GM23338 (cell line): ENCODE results near the gene FBXO17. TPM values are rescaled to one million over a fixed set of nuclear protein-coding genes. Genes with fewer than 3 reads are reported as not detected.

Experiments
- ATAC-seq: fragments of 200-7000 bp; cut with Tn5 transposase; 3 replicates; pipeline ENCODE4 v1.9.1; 2020
- DNase-seq: peaks from one replicate; pipeline ENCODE4 v3.0.0-alpha.2; 2015; ENCODE audit warnings: low spot score
- H2AFZ ChIP-seq: fragments of 200-600 bp; sonication (generic); 2 replicates; pipeline ENCODE4 v1.8.0; 2016; ENCODE audit warnings: antibody characterized with exemption, mild to moderate bottlenecking, moderate library complexity
- H3F3A ChIP-seq: fragments of 200-600 bp; sonication (generic); replicated peaks from 2 replicates; pipeline ENCODE4 v1.8.0; 2017; ENCODE audit warnings: antibody characterized with exemption, mixed run types, low read depth
- H3K27ac ChIP-seq: fragments of 200-600 bp; sonication (generic); 2 replicates; pipeline ENCODE4 v1.6.1; 2016; ENCODE audit warnings: low read depth
- H3K27me3 ChIP-seq: fragments of 200-600 bp; sonication (generic); 2 replicates; pipeline ENCODE4 v1.8.0; 2016; ENCODE audit warnings: mild to moderate bottlenecking, mixed run types, moderate library complexity; ENCODE audit not compliant: insufficient read depth
- H3K36me3 ChIP-seq: fragments of 200-600 bp; sonication (generic); 2 replicates; pipeline ENCODE4 v1.8.0; 2016; ENCODE audit warnings: mild to moderate bottlenecking; ENCODE audit not compliant: insufficient read depth
- H3K4me1 ChIP-seq: fragments of 200-600 bp; sonication (generic); 2 replicates; pipeline ENCODE4 v1.8.0; 2016; ENCODE audit warnings: mild to moderate bottlenecking, moderate library complexity; ENCODE audit not compliant: insufficient read depth
- H3K4me2 ChIP-seq: fragments of 200-600 bp; sonication (generic); 2 replicates; pipeline ENCODE4 v1.7.1; 2017; ENCODE audit warnings: mixed run types
- H3K4me3 ChIP-seq: fragments of 200-600 bp; sonication (generic); 2 replicates; pipeline ENCODE4 v1.6.1; 2016; ENCODE audit warnings: mixed run types
- H3K79me2 ChIP-seq: fragments of 200-600 bp; sonication (generic); replicated peaks from 2 replicates; pipeline ENCODE4 v1.8.0; 2017; ENCODE audit warnings: mild to moderate bottlenecking; ENCODE audit not compliant: insufficient read depth
- H3K9me2 ChIP-seq: fragments of 200-600 bp; sonication (generic); 2 replicates; pipeline ENCODE4 v1.8.0; 2017; ENCODE audit not compliant: insufficient read depth
- H4K20me1 ChIP-seq: fragments of 200-600 bp; sonication (generic); replicated peaks from 2 replicates; pipeline ENCODE4 v1.8.0; 2017; ENCODE audit warnings: mild to moderate bottlenecking; ENCODE audit not compliant: insufficient read depth
- H3K27ac Mint-ChIP-seq: 2 replicates; pipeline ENCODE4 v1.8.0; 2020; ENCODE audit warnings: inconsistent platforms, mild to moderate bottlenecking, moderate library complexity, mixed read lengths
- H3K27me3 Mint-ChIP-seq: 3 replicates; pipeline ENCODE4 v1.8.0; 2022; ENCODE audit warnings: low read depth, mild to moderate bottlenecking, moderate library complexity, mixed read lengths, inconsistent platforms; ENCODE audit not compliant: insufficient read depth, poor library complexity
- H3K36me3 Mint-ChIP-seq: 3 replicates; pipeline ENCODE4 v1.8.0; 2021; ENCODE audit warnings: low read depth, mild to moderate bottlenecking, inconsistent platforms, moderate library complexity, mixed read lengths
- H3K4me1 Mint-ChIP-seq: 3 replicates; pipeline ENCODE4 v1.8.0; 2020; ENCODE audit warnings: mild to moderate bottlenecking, inconsistent platforms, mixed read lengths
- H3K4me3 Mint-ChIP-seq: 3 replicates; pipeline ENCODE4 v1.8.0; 2021; ENCODE audit warnings: moderate library complexity, mild to moderate bottlenecking, inconsistent platforms, mixed read lengths
- H3K9me3 Mint-ChIP-seq: 3 replicates; pipeline ENCODE4 v1.8.0; 2020; ENCODE audit warnings: moderate library complexity, mild to moderate bottlenecking, inconsistent platforms, mixed read lengths
- CREB1 ChIP-seq: fragments of 250-450 bp; sonication (Bioruptor Pico); IDR thresholded peaks from 2 replicates; pipeline ENCODE4 v1.5.0; 2020; ENCODE audit warnings: low read depth, mild to moderate bottlenecking, moderate library complexity
- JUNB ChIP-seq: IDR thresholded peaks from one replicate; pipeline ENCODE4 v1.6.1; 2016; ENCODE audit warnings: antibody characterized with exemption; ENCODE audit not compliant: unreplicated experiment
- NANOG ChIP-seq: IDR thresholded peaks from 2 replicates; pipeline ENCODE4 v1.6.1; 2016; ENCODE audit warnings: antibody characterized with exemption, borderline replicate concordance
- STAT1 ChIP-seq: IDR thresholded peaks from one replicate; pipeline ENCODE4 v1.6.1; 2016; ENCODE audit warnings: antibody characterized with exemption; ENCODE audit not compliant: unreplicated experiment
- ZNF114 ChIP-seq: fragments of 250-450 bp; sonication (Bioruptor Pico); IDR thresholded peaks from 2 replicates; pipeline ENCODE4 v1.5.0; 2020; ENCODE audit warnings: mild to moderate bottlenecking, moderate library complexity
- ZNF331 ChIP-seq: fragments of 250-450 bp; sonication (Bioruptor Pico); IDR thresholded peaks from 2 replicates; pipeline ENCODE4 v1.5.0; 2020; ENCODE audit warnings: low read depth, mild to moderate bottlenecking, moderate library complexity
- polyA plus RNA-seq: library from polyadenylated mRNA; unstranded; fragments of >200 nt; fragmentation: Nextera tagmentation; extraction: Ambion mirVana; gene quantifications from 2 replicates; pipeline ENCODE4 v1.2.1, GENCODE V29; 2016
- total RNA-seq: library from RNA; depleted of rRNA; stranded (reverse); fragments of >200 nt; shearing (Covaris generic); gene quantifications from 2 replicates; pipeline ENCODE4 v1.2.3, GENCODE V29; 2014
- TF ChIP-seq, protein P1 (sequence below), 2 experiments: fragments of 200-600 bp in 1 of 2; sonication (generic) in 1 of 2; conservative IDR thresholded peaks; 2 replicates each; pipeline versions ENCODE4 v1.5.1 to v1.6.1; 2016 to 2017; ENCODE audit warnings: antibody characterized with exemption in 2 of 2, low read depth in 2 of 2, mild to moderate bottlenecking in 2 of 2, moderate library complexity in 1 of 2
- TF ChIP-seq, protein P2 (sequence below): fragments of 250-450 bp; sonication (Bioruptor Pico); IDR thresholded peaks from 2 replicates; pipeline ENCODE4 v1.5.0; 2020; ENCODE audit warnings: mild to moderate bottlenecking, moderate library complexity

The FBXO17 gene
- total and polyA plus RNA-seq, 2 experiments from 2014 or later = 17.2 to 29.0 TPM

DNA sequence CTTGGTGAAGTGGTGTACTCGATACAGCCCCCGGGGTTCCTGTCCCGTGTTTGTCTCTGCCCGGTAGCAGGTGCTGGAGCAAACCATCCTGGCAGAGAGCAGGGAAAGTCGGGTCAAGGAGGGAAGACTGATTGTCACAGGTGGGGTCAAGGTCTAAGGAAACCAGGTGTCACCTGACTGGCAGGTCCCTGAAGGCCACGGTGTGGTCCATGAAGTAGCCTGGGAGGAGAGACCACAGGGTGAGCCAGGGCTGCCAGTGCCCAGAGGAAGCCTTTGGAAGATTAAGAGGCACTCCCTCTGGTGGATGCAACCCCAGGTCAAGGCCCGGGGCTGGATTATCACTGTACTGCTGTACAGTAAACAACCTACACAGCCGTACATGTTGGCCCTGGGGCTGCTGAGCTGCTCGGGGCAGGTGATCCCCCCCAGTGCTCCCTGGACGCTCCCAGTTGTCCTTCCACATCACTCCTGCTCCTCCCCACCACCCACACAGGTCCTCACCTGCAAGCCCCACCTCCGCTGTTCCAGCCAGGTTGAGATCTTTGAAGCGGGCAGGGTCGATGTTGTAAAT is 57.5 kb downstream of the FBXO17 start:
- Histone ChIP-seq H3K27ac (no peak overlapping the region), H3K4me2 (no peak overlapping the region), H3K9me2 (no peaks in the 10 kb centered on the region), H3F3A (0 out of 2 replicates have a peak, but pooled peaks cover 9% of the 10 kb centered on the region), H3K4me1 (no peaks in the 10 kb centered on the region), H3K27me3 (no peaks in the 10 kb centered on the region), H3K4me3 (no peak overlapping the region), H3K79me2 (no peaks in the 10 kb centered on the region), H2AFZ (no peak overlapping the region), H4K20me1 (no peaks in the 10 kb centered on the region), H3K36me3 (peaks cover 4% of the 10 kb centered on the region; the same call in 1 of the 2 replicates)
- peaks cover 17% of the 10 kb centered on the region for H3K36me3 Mint-ChIP-seq
- H3K4me1 Mint-ChIP-seq = no peaks in the 10 kb centered on the region; the same call in 2 of the 3 replicates
- peaks cover 4% of the 10 kb centered on the region for H3K27me3 Mint-ChIP-seq
- H3K9me3 Mint-ChIP-seq = no peaks in the 10 kb centered on the region
- DNase-seq (peak; percentile 36), ATAC-seq (peak; percentile 43)
- H3K27ac Mint-ChIP-seq = no peak overlapping the region
- TF ChIP-seq, protein P1, sequence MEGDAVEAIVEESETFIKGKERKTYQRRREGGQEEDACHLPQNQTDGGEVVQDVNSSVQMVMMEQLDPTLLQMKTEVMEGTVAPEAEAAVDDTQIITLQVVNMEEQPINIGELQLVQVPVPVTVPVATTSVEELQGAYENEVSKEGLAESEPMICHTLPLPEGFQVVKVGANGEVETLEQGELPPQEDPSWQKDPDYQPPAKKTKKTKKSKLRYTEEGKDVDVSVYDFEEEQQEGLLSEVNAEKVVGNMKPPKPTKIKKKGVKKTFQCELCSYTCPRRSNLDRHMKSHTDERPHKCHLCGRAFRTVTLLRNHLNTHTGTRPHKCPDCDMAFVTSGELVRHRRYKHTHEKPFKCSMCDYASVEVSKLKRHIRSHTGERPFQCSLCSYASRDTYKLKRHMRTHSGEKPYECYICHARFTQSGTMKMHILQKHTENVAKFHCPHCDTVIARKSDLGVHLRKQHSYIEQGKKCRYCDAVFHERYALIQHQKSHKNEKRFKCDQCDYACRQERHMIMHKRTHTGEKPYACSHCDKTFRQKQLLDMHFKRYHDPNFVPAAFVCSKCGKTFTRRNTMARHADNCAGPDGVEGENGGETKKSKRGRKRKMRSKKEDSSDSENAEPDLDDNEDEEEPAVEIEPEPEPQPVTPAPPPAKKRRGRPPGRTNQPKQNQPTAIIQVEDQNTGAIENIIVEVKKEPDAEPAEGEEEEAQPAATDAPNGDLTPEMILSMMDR (conservative IDR thresholded peaks at IDR 0.05; ENCODE audit: low read depth in 2 of 2) = peak in 1 of 2 experiments; percentile 20; a peak in 2 of 4 replicates
- TF ChIP-seq ZNF331 (CRISPR knock-in tag) = no peak
- H3K4me3 Mint-ChIP-seq = no peak overlapping the region

DNA sequence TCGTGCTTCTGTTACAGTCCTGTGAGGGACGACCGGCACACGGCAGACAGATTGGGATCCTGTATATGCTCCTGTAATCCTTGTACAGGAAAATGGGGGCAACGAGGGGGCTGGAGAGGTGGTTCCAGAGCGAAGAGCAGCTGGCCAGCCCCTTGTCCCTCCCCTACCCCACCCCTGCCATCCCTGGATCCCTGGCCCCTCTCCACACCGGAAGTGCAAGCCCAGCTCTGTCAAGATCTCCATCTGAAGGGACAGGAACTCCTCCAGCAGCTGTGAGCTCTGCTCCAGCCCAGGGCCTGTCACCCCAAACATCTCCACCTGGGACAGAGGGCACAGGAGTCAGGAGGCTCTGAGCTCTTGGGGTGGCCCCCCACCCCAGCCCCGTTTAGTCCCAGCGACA is 58.0 kb downstream of the FBXO17 start:
- TF ChIP-seq, protein P1 (conservative IDR thresholded peaks at IDR 0.05; ENCODE audit: low read depth in 2 of 2) = no peak
- TF ChIP-seq NANOG = no peak
- TF ChIP-seq JUNB = no peak
- no peak for TF ChIP-seq CREB1
- no peak for TF ChIP-seq STAT1
- TF ChIP-seq, protein P2, sequence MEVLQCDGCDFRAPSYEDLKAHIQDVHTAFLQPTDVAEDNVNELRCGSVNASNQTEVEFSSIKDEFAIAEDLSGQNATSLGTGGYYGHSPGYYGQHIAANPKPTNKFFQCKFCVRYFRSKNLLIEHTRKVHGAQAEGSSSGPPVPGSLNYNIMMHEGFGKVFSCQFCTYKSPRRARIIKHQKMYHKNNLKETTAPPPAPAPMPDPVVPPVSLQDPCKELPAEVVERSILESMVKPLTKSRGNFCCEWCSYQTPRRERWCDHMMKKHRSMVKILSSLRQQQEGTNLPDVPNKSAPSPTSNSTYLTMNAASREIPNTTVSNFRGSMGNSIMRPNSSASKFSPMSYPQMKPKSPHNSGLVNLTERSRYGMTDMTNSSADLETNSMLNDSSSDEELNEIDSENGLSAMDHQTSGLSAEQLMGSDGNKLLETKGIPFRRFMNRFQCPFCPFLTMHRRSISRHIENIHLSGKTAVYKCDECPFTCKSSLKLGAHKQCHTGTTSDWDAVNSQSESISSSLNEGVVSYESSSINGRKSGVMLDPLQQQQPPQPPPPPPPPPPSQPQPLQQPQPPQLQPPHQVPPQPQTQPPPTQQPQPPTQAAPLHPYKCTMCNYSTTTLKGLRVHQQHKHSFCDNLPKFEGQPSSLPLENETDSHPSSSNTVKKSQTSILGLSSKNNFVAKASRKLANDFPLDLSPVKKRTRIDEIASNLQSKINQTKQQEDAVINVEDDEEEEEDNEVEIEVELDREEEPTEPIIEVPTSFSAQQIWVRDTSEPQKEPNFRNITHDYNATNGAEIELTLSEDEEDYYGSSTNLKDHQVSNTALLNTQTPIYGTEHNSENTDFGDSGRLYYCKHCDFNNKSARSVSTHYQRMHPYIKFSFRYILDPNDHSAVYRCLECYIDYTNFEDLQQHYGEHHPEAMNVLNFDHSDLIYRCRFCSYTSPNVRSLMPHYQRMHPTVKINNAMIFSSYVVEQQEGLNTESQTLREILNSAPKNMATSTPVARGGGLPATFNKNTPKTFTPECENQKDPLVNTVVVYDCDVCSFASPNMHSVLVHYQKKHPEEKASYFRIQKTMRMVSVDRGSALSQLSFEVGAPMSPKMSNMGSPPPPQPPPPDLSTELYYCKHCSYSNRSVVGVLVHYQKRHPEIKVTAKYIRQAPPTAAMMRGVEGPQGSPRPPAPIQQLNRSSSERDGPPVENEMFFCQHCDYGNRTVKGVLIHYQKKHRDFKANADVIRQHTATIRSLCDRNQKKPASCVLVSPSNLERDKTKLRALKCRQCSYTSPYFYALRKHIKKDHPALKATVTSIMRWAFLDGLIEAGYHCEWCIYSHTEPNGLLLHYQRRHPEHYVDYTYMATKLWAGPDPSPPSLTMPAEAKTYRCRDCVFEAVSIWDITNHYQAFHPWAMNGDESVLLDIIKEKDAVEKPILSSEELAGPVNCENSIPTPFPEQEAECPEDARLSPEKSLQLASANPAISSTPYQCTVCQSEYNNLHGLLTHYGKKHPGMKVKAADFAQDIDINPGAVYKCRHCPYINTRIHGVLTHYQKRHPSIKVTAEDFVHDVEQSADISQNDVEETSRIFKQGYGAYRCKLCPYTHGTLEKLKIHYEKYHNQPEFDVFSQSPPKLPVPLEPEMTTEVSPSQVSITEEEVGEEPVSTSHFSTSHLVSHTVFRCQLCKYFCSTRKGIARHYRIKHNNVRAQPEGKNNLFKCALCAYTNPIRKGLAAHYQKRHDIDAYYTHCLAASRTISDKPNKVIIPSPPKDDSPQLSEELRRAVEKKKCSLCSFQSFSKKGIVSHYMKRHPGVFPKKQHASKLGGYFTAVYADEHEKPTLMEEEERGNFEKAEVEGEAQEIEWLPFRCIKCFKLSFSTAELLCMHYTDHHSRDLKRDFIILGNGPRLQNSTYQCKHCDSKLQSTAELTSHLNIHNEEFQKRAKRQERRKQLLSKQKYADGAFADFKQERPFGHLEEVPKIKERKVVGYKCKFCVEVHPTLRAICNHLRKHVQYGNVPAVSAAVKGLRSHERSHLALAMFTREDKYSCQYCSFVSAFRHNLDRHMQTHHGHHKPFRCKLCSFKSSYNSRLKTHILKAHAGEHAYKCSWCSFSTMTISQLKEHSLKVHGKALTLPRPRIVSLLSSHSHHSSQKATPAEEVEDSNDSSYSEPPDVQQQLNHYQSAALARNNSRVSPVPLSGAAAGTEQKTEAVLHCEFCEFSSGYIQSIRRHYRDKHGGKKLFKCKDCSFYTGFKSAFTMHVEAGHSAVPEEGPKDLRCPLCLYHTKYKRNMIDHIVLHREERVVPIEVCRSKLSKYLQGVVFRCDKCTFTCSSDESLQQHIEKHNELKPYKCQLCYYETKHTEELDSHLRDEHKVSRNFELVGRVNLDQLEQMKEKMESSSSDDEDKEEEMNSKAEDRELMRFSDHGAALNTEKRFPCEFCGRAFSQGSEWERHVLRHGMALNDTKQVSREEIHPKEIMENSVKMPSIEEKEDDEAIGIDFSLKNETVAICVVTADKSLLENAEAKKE (CRISPR knock-in tag) = no peak
- TF ChIP-seq ZNF114 (CRISPR knock-in tag) = no peak
- H2AFZ ChIP-seq = no peak overlapping the region
- H3K36me3 Mint-ChIP-seq = peaks cover 13% of the 10 kb centered on the region
- no peak overlapping the region for H3K4me3 ChIP-seq
- ATAC-seq (no peak), DNase-seq (no peak)
- H3K27me3 Mint-ChIP-seq = peaks cover 9% of the 10 kb centered on the region
- H3K27ac ChIP-seq = no peak overlapping the region
- H3K79me2 ChIP-seq = no peaks in the 10 kb centered on the region
- H3K4me1 Mint-ChIP-seq = no peaks in the 10 kb centered on the region; the same call in 2 of the 3 replicates
- H3K4me3 Mint-ChIP-seq = no peak overlapping the region
- H3K4me2 ChIP-seq = no peak overlapping the region
- H3K27ac Mint-ChIP-seq = no peak overlapping the region
- no peaks in the 10 kb centered on the region for H3K9me2 ChIP-seq
- H3F3A ChIP-seq = 0 out of 2 replicates have a peak, but pooled peaks cover 9% of the 10 kb centered on the region
- H3K36me3 ChIP-seq = peaks cover 4% of the 10 kb centered on the region; the same call in 1 of the 2 replicates
- 0 out of 2 replicates have a peak, but pooled peaks cover under 1% of the 10 kb centered on the region for H3K27me3 ChIP-seq
- H3K4me1 ChIP-seq = no peaks in the 10 kb centered on the region
- no peaks in the 10 kb centered on the region for H4K20me1 ChIP-seq
- no peaks in the 10 kb centered on the region for H3K9me3 Mint-ChIP-seq
